Smooth muscle cell (in vitro differentiated cells): ENCODE measurements around the gene REPS1. TPM values are rescaled to one million over a fixed set of nuclear protein-coding genes. Genes with fewer than 3 reads are reported as not detected.

Source experiments
- DNase-seq: peaks from one replicate; lab custom pipeline; 2025; ENCODE audit not compliant: unreplicated experiment; lab: John Stamatoyannopoulos, UW
- H2AFZ ChIP-seq: fragments of 200-600 bp; sonication (generic); 2 replicates; pipeline ENCODE4 v1.6.0; 2016; ENCODE audit warnings: antibody characterized with exemption, low read depth, mild to moderate bottlenecking
- H3F3A ChIP-seq: fragments of 200-600 bp; sonication (generic); 2 replicates; pipeline ENCODE4 v1.6.0; 2017; ENCODE audit warnings: antibody characterized with exemption, low read depth
- H3K27ac ChIP-seq: fragments of 200-600 bp; sonication (generic); 2 replicates; pipeline ENCODE4 v1.5.1; 2016; ENCODE audit warnings: low read depth, mild to moderate bottlenecking
- H3K27me3 ChIP-seq: fragments of 200-600 bp; sonication (generic); 2 replicates; pipeline ENCODE4 v1.6.1; 2016; ENCODE audit warnings: low read depth, mild to moderate bottlenecking
- H3K36me3 ChIP-seq: fragments of 200-600 bp; sonication (generic); 2 replicates; pipeline ENCODE4 v1.5.1; 2016; ENCODE audit warnings: low read depth
- H3K4me1 ChIP-seq: fragments of 200-600 bp; sonication (generic); 2 replicates; pipeline ENCODE4 v1.5.1; 2016; ENCODE audit warnings: low read depth
- H3K4me2 ChIP-seq: fragments of 200-600 bp; sonication (generic); 2 replicates; pipeline ENCODE4 v1.6.0; 2016; ENCODE audit warnings: mild to moderate bottlenecking
- H3K4me3 ChIP-seq: fragments of 200-600 bp; sonication (generic); 2 replicates; pipeline ENCODE4 v1.5.1; 2016; ENCODE audit warnings: mild to moderate bottlenecking
- H3K79me2 ChIP-seq: fragments of 200-600 bp; sonication (generic); 2 replicates; pipeline ENCODE4 v1.6.0; 2016; ENCODE audit warnings: low read depth, mild to moderate bottlenecking
- H3K9ac ChIP-seq: fragments of 200-600 bp; sonication (generic); 2 replicates; pipeline ENCODE4 v1.6.0; 2016; ENCODE audit warnings: low read depth
- H3K9me3 ChIP-seq: fragments of 200-600 bp; sonication (generic); replicated peaks from 2 replicates; pipeline ENCODE4 v1.5.1; 2016; ENCODE audit warnings: low read depth
- H4K20me1 ChIP-seq: fragments of 200-600 bp; sonication (generic); 2 replicates; pipeline ENCODE4 v1.6.0; 2016; ENCODE audit warnings: low read depth
- WGBS: methylation state at CpG from one replicate; pipeline ENCODE4 v1.1.7; 2016; ENCODE audit warnings: low lambda C conversion rate; 5-methylcytosine and 5-hydroxymethylcytosine counted together
- polyA plus RNA-seq: library from polyadenylated mRNA; unstranded; fragments of >200 nt; fragmentation: Nextera tagmentation; extraction: Ambion mirVana; gene quantifications from 2 replicates; pipeline ENCODE4 v1.2.1, GENCODE V29; 2016
- total RNA-seq: library from RNA; depleted of rRNA; stranded (reverse); fragments of >200 nt; gene quantifications from 2 replicates; pipeline ENCODE4 v1.2.3, GENCODE V29; 2014
- TF ChIP-seq, protein P1 (sequence below): fragments of 200-600 bp; sonication (generic); IDR thresholded peaks from 2 replicates; pipeline ENCODE4 v1.5.1; 2017; ENCODE audit warnings: borderline replicate concordance, mild to moderate bottlenecking, antibody characterized with exemption; ENCODE audit not compliant: insufficient read depth, poor library complexity, severe bottlenecking

Gene REPS1
- total and polyA plus RNA-seq, 2 experiments from 2014 or later: 29.0 to 58.2 TPM

DNA sequence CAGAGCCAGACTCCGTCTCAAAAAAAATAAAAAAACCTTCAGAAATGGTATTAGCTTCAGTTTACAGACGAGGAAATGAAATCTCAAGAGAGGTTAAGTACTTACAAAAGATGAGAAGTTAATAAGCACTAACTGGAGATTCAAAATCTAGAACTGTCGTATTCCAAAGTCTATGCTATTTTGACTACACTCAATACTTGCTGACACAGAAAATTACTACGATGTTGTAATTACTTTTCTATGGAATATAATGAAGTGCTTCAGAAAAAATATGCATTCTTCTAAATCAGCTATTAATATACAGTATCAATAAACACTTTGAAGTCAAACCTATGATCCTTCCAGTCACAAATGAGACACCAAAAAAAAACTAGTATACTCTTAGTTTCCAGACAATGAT lies 12.2 kb downstream of the REPS1 start:
- TF ChIP-seq, protein P1, sequence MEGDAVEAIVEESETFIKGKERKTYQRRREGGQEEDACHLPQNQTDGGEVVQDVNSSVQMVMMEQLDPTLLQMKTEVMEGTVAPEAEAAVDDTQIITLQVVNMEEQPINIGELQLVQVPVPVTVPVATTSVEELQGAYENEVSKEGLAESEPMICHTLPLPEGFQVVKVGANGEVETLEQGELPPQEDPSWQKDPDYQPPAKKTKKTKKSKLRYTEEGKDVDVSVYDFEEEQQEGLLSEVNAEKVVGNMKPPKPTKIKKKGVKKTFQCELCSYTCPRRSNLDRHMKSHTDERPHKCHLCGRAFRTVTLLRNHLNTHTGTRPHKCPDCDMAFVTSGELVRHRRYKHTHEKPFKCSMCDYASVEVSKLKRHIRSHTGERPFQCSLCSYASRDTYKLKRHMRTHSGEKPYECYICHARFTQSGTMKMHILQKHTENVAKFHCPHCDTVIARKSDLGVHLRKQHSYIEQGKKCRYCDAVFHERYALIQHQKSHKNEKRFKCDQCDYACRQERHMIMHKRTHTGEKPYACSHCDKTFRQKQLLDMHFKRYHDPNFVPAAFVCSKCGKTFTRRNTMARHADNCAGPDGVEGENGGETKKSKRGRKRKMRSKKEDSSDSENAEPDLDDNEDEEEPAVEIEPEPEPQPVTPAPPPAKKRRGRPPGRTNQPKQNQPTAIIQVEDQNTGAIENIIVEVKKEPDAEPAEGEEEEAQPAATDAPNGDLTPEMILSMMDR: no peak
- no peak overlapping the region for H3K4me3 ChIP-seq
- H4K20me1 ChIP-seq: peaks cover 96% of the 10 kb centered on the region
- no peaks in the 10 kb centered on the region for H3K9me3 ChIP-seq
- H3K36me3 ChIP-seq: no peaks in the 10 kb centered on the region
- WGBS: 92% methylated on average over 4 of the region's 4 CpGs
- no peak for DNase-seq
- H2AFZ ChIP-seq: no peak overlapping the region
- H3K4me2 ChIP-seq: no peak overlapping the region
- no peak overlapping the region for H3K27ac ChIP-seq
- no peak overlapping the region for H3K9ac ChIP-seq
- H3K27me3 ChIP-seq: no peaks in the 10 kb centered on the region
- peaks cover 49% of the 10 kb centered on the region for H3K4me1 ChIP-seq
- H3K79me2 ChIP-seq: peaks cover 77% of the 10 kb centered on the region
- peaks cover 9% of the 10 kb centered on the region for H3F3A ChIP-seq

- Histone ChIP-seq H4K20me1 (peaks cover 82% of the 10 kb centered on the region), H3K4me3 (no peak overlapping the region), H3K27me3 (no peaks in the 10 kb centered on the region), H3K4me1 (peaks cover 50% of the 10 kb centered on the region), H3K9ac (peak overlapping the region; percentile 26), H3K9me3 (no peaks in the 10 kb centered on the region), H3K36me3 (no peaks in the 10 kb centered on the region), H3K27ac (peak overlapping the region; percentile 94), H3K79me2 (peaks cover 76% of the 10 kb centered on the region), H3K4me2 (peak overlapping the region; percentile 72), H2AFZ (no peak overlapping the region), H3F3A (peaks cover 19% of the 10 kb centered on the region)
- WGBS: 16% methylated on average over 2 of the region's 2 CpGs
- DNase-seq: no peak
- TF ChIP-seq, protein P1: no peak
Measured at GRCh38 chr6:138973466-138974153, 14.4 kb downstream of the REPS1 start.

- TF ChIP-seq, protein P1: no peak
- peaks cover 76% of the 10 kb centered on the region for H3K79me2 ChIP-seq
- H3K4me2 ChIP-seq: peak overlapping the region; percentile 72
- no peaks in the 10 kb centered on the region for H3K27me3 ChIP-seq
- no peaks in the 10 kb centered on the region for H3K9me3 ChIP-seq
- peak overlapping the region; percentile 94 for H3K27ac ChIP-seq
- H3K4me1 ChIP-seq: peaks cover 55% of the 10 kb centered on the region
- peaks cover 81% of the 10 kb centered on the region for H4K20me1 ChIP-seq
- peak overlapping the region; percentile 36 for H3K9ac ChIP-seq
- H3F3A ChIP-seq: peaks cover 19% of the 10 kb centered on the region
- no peaks in the 10 kb centered on the region for H3K36me3 ChIP-seq
- DNase-seq: no peak
- 33% methylated on average over 3 of the region's 3 CpGs for WGBS
- H2AFZ ChIP-seq: no peak overlapping the region
- H3K4me3 ChIP-seq: no peak overlapping the region
Measured at GRCh38 chr6:138972226-138972665, 15.8 kb downstream of the REPS1 start.

- no peak overlapping the region for H3K4me3 ChIP-seq
Measured at GRCh38 chr6:138971601-138972000, 16.5 kb downstream of the REPS1 start.

More at GRCh38 chr6:138971601-138972000, 16.5 kb downstream of the REPS1 start:
- peak overlapping the region; percentile 94 for H3K27ac ChIP-seq
- H4K20me1 ChIP-seq: peaks cover 81% of the 10 kb centered on the region
- peaks cover 19% of the 10 kb centered on the region for H3F3A ChIP-seq
- no peaks in the 10 kb centered on the region for H3K27me3 ChIP-seq
- peak overlapping the region; percentile 36 for H3K9ac ChIP-seq
- no peaks in the 10 kb centered on the region for H3K9me3 ChIP-seq
- peaks cover 76% of the 10 kb centered on the region for H3K79me2 ChIP-seq
- H2AFZ ChIP-seq: no peak overlapping the region
- DNase-seq: no peak
- peaks cover 57% of the 10 kb centered on the region for H3K4me1 ChIP-seq
- no peaks in the 10 kb centered on the region for H3K36me3 ChIP-seq
- TF ChIP-seq, protein P1: no peak
- WGBS: 37% methylated on average over 3 of the region's 3 CpGs
- peak overlapping the region; percentile 72 for H3K4me2 ChIP-seq
